OCI-LY3 (cell line): ENCODE data around the gene KRTAP10-4.

Experiments
- H2AFZ ChIP-seq: fragments of 200-600, 300-600 bp; shearing (Covaris generic); 2 replicates; pipeline ENCODE4 v1.6.0; 2014; ENCODE audit warnings: antibody characterized with exemption, low read depth, low read length
- H3K27ac ChIP-seq: fragments of 200-600, 300-600 bp; sonication (generic); 2 replicates; pipeline ENCODE4 v1.5.1; 2014; ENCODE audit warnings: mild to moderate bottlenecking, low read length, moderate library complexity, mixed read lengths
- H3K27me3 ChIP-seq: fragments of 200-600, 300-600 bp; sonication (generic); 2 replicates; pipeline ENCODE4 v1.6.1; 2014; ENCODE audit warnings: low read depth, low read length, mixed read lengths
- H3K36me3 ChIP-seq: fragments of 200-600, 300-600 bp; sonication (generic); replicated peaks from 2 replicates; pipeline ENCODE3; 2014; ENCODE audit warnings: low read depth, low read length, mixed read lengths
- H3K4me1 ChIP-seq: fragments of 300-600, 200-600 bp; sonication (generic); 2 replicates; pipeline ENCODE4 v1.6.1; 2014; ENCODE audit warnings: low read length, mixed read lengths
- H3K4me2 ChIP-seq: fragments of 200-600, 300-600 bp; sonication (generic); 2 replicates; pipeline ENCODE4 v1.6.1; 2014; ENCODE audit warnings: low read length, mixed read lengths
- H3K4me3 ChIP-seq: fragments of 300-600, 200-600 bp; sonication (generic); 2 replicates; pipeline ENCODE4 v1.5.1; 2014; ENCODE audit warnings: antibody characterized with exemption, mild to moderate bottlenecking, low read length, moderate library complexity
- H3K79me2 ChIP-seq: fragments of 300-600, 200-600 bp; shearing (Covaris generic); 2 replicates; pipeline ENCODE4 v1.6.1; 2014; ENCODE audit warnings: mild to moderate bottlenecking, low read length, mixed read lengths
- H3K9ac ChIP-seq: fragments of 300-600, 200-600 bp; shearing (Covaris generic); 2 replicates; pipeline ENCODE4 v1.6.0; 2014; ENCODE audit warnings: mild to moderate bottlenecking, low read length, moderate library complexity
- H3K9me3 ChIP-seq: fragments of 200-600, 300-600 bp; shearing (Covaris generic); 2 replicates; pipeline ENCODE4 v1.6.1; 2014; ENCODE audit warnings: low read length, mixed read lengths; ENCODE audit not compliant: insufficient read depth
- H4K20me1 ChIP-seq: fragments of 200-600, 300-600 bp; sonication (generic); 2 replicates; pipeline ENCODE4 v1.6.1; 2016; ENCODE audit warnings: low read length, mixed read lengths; ENCODE audit not compliant: insufficient read depth
- EZH2phosphoT487 ChIP-seq: fragments of 200-600 bp; shearing (Covaris generic); IDR thresholded peaks from 2 replicates; pipeline ENCODE4 v1.6.1; 2018; ENCODE audit warnings: antibody characterized with exemption, mixed run types, low read depth
- TF ChIP-seq, protein P1 (sequence below): fragments of 200-600, 300-600 bp; sonication (generic); IDR thresholded peaks from 2 replicates; pipeline ENCODE4 v1.5.1; 2014; ENCODE audit warnings: antibody characterized with exemption, low read length, low read depth

Gene KRTAP10-4

DNA sequence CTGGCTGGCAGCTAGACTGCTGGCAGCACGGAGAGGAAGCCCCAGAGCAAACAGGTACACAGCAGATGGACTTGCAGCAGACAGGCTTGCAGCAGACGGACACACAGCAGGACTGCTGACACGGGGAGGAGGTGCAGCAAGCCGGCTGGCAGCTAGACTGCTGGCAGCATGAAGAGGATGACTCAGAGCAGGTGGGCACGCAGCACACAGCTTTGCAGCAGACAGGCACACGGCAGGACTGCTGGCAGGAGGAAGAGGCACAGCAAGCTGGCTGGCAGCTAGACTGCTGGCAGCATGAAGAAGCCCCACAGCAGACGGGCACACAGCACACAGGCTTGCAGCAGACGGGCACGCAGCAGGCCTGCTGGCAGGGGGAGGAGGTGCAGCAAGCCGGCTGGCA, 22.7 kb upstream of the KRTAP10-4 start:
- Histone ChIP-seq H3K27me3 (no peaks in the 10 kb centered on the region), H3K79me2 (no peaks in the 10 kb centered on the region), H3K4me2 (no peak overlapping the region), H3K9me3 (0 out of 2 replicates have a peak, but pooled peaks cover 9% of the 10 kb centered on the region), H3K36me3 (no peaks in the 10 kb centered on the region), H3K9ac (no peak overlapping the region), H4K20me1 (no peaks in the 10 kb centered on the region), H3K4me1 (peaks cover 3% of the 10 kb centered on the region), H3K4me3 (no peak overlapping the region), H3K27ac (no peak overlapping the region), H2AFZ (no peak overlapping the region)
- TF ChIP-seq, protein P1, sequence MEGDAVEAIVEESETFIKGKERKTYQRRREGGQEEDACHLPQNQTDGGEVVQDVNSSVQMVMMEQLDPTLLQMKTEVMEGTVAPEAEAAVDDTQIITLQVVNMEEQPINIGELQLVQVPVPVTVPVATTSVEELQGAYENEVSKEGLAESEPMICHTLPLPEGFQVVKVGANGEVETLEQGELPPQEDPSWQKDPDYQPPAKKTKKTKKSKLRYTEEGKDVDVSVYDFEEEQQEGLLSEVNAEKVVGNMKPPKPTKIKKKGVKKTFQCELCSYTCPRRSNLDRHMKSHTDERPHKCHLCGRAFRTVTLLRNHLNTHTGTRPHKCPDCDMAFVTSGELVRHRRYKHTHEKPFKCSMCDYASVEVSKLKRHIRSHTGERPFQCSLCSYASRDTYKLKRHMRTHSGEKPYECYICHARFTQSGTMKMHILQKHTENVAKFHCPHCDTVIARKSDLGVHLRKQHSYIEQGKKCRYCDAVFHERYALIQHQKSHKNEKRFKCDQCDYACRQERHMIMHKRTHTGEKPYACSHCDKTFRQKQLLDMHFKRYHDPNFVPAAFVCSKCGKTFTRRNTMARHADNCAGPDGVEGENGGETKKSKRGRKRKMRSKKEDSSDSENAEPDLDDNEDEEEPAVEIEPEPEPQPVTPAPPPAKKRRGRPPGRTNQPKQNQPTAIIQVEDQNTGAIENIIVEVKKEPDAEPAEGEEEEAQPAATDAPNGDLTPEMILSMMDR, result no peak
- no peak for TF ChIP-seq EZH2phosphoT487

GRCh38 chr21:44551340-44551961, 22.1 kb upstream of the KRTAP10-4 start, which contains the start of gene KRTAP10-2:
Gene KRTAP10-2, minus strand, starts transcription at chr21:44551505. Its CDS starts 47 bp downstream, at chr21:44551458.
- H3K4me3 ChIP-seq, result no peak within 1 kb of the TSS
- no peak within 1 kb of the TSS for H3K9ac ChIP-seq
- no peaks in the 10 kb centered on the region for H4K20me1 ChIP-seq
- H3K27me3 ChIP-seq, result no peaks in the 10 kb centered on the region
- H3K36me3 ChIP-seq, result no peaks in the 10 kb centered on the region
- H3K4me1 ChIP-seq, result peaks cover 4% of the 10 kb centered on the region
- 0 out of 2 replicates have a peak, but pooled peaks cover 9% of the 10 kb centered on the region for H3K9me3 ChIP-seq
- no peak within 1 kb of the TSS for H3K4me2 ChIP-seq
- H3K27ac ChIP-seq, result no peak within 1 kb of the TSS
- no peak within 1 kb of the TSS for H2AFZ ChIP-seq
- no peaks in the 10 kb centered on the region for H3K79me2 ChIP-seq
- no peak for TF ChIP-seq EZH2phosphoT487
- TF ChIP-seq, protein P1, result no peak

DNA sequence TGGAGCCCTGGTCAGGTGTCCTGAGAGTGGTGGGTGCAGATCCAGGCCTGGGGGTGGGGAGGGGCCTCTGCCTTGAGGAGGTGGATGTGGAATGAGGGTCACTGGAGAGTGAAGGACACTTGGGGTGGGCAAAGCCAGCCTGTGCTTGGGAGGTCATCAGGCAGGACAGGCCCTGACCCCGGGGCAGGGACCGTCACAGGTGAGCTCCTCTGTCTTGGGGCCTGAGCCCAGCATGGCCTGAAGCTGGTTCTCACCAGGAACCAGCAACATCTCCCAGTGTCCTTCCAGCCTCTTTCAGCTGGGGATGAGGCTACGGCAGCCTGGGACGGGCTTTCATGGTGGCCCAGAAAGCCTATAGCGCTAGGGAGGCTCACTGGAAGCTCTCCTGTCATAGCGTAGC, 21.4 kb upstream of the KRTAP10-4 start:
- Histone ChIP-seq H3K9me3 (0 out of 2 replicates have a peak, but pooled peaks cover 2% of the 10 kb centered on the region), H4K20me1 (no peaks in the 10 kb centered on the region), H3K27me3 (no peaks in the 10 kb centered on the region), H3K4me2 (no peak overlapping the region), H2AFZ (no peak overlapping the region), H3K27ac (no peak overlapping the region), H3K36me3 (no peaks in the 10 kb centered on the region), H3K4me1 (peaks cover 11% of the 10 kb centered on the region), H3K9ac (no peak overlapping the region), H3K4me3 (no peak overlapping the region), H3K79me2 (no peaks in the 10 kb centered on the region)
- TF ChIP-seq, protein P1, result no peak
- TF ChIP-seq EZH2phosphoT487, result no peak

GRCh38 chr21:44552681-44553080, 20.8 kb upstream of the KRTAP10-4 start:
- Histone ChIP-seq H3K4me3 (no peak overlapping the region), H3K27ac (no peak overlapping the region), H2AFZ (no peak overlapping the region), H3K9me3 (no peaks in the 10 kb centered on the region), H3K4me1 (peaks cover 14% of the 10 kb centered on the region), H3K36me3 (no peaks in the 10 kb centered on the region), H3K27me3 (no peaks in the 10 kb centered on the region), H3K4me2 (no peak overlapping the region), H4K20me1 (no peaks in the 10 kb centered on the region), H3K79me2 (no peaks in the 10 kb centered on the region), H3K9ac (no peak overlapping the region)
- no peak for TF ChIP-seq EZH2phosphoT487
- TF ChIP-seq, protein P1, result no peak
